Activated T-cell treated with anti-CD3 and anti-CD28 coated beads, Interleukin-2, amount 50 U/mL, for 4 hours (primary cell): ENCODE data around the gene LILRB1. TPM values are rescaled to one million over a fixed set of nuclear protein-coding genes. Genes with fewer than 3 reads are reported as not detected.
"Not testable (repeated sequence)": the region's sequence is repeated elsewhere in the genome, so short reads cannot be mapped to it uniquely, and the experiment has no call there.

Experiments used
- ATAC-seq, 2 donors: fragments of 200-7000 bp; cut with Tn5 transposase; one replicate each; pipeline ENCODE4 v1.10.0; 2021
- DNase-seq: peaks from one replicate; pipeline ENCODE4 v3.0.0-alpha.2; 2020
- H3K27me3 Mint-ChIP-seq: one replicate; pipeline ENCODE4 v1.8.0; 2021; ENCODE audit warnings: low read depth, mixed read lengths
- H3K36me3 Mint-ChIP-seq: one replicate; pipeline ENCODE4 v1.8.0; 2022; ENCODE audit warnings: mixed read lengths; ENCODE audit not compliant: insufficient read depth
- H3K4me1 Mint-ChIP-seq: one replicate; pipeline ENCODE4 v1.8.0; 2021; ENCODE audit warnings: low read depth, mixed read lengths
- H3K4me3 Mint-ChIP-seq: one replicate; pipeline ENCODE4 v1.8.0; 2021; ENCODE audit warnings: mild to moderate bottlenecking, moderate library complexity, mixed read lengths
- H3K9me3 Mint-ChIP-seq: one replicate; pipeline ENCODE4 v1.8.0; 2021; ENCODE audit warnings: mixed read lengths
- total RNA-seq, 3 donors: library from RNA; stranded (reverse); gene quantifications; one replicate each; pipeline ENCODE4 v1.2.1, GENCODE V29; 2021

Gene LILRB1
- total RNA-seq, 3 donors from 2014 or later = 0.37 to 1.1 (median 0.83) TPM

DNA sequence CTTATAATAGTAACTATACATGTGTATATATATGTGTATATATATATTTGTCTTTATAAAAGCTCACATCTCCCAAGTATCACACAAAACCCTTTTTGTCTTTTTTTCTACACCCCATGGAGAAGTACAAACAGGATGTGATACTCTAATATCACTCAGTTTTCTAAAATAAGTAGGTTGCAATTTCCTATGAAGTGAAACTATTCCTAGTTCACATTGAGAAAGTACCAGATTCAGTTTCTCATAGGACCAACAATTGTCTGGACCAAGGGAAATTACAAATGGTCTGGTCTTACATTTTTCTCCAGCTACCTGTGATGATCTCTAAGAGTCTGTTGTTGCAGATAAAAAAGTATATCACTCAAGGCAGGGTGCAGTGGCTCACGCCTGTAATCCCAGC lies 17.9 kb upstream of the LILRB1 start:
- Mint-ChIP-seq H3K36me3 (no peaks in the 10 kb centered on the region), H3K27me3 (peaks cover 7% of the 10 kb centered on the region), H3K4me1 (peaks cover 5% of the 10 kb centered on the region), H3K4me3 (no peak overlapping the region), H3K9me3 (peaks cover 8% of the 10 kb centered on the region)
- no peak for ATAC-seq
- DNase-seq = no peak

DNA sequence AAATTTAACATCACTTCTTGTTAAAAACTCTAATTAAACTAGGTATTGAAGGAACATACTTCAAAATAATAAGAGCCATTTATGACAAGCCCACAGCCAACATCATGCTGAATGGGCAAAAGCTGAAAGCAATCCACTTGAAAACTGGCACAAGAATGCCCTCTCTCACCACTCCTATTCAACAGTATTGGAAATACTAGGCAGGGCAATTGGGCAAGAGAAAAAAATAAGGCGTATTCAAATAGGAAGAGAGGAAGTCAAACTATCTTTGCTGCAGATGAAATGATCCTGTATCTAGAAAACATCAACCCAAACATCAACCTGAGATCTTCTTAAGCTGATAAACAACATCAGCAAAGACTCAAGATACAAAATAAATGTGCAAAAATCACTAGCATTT lies 15.6 kb upstream of the LILRB1 start:
- H3K36me3 Mint-ChIP-seq = no peaks in the 10 kb centered on the region
- peaks cover 3% of the 10 kb centered on the region for H3K27me3 Mint-ChIP-seq
- H3K9me3 Mint-ChIP-seq = peaks cover 8% of the 10 kb centered on the region
- DNase-seq (no peak), ATAC-seq (no peak)
- H3K4me1 Mint-ChIP-seq = peaks cover 5% of the 10 kb centered on the region
- H3K4me3 Mint-ChIP-seq = no peak overlapping the region

DNA sequence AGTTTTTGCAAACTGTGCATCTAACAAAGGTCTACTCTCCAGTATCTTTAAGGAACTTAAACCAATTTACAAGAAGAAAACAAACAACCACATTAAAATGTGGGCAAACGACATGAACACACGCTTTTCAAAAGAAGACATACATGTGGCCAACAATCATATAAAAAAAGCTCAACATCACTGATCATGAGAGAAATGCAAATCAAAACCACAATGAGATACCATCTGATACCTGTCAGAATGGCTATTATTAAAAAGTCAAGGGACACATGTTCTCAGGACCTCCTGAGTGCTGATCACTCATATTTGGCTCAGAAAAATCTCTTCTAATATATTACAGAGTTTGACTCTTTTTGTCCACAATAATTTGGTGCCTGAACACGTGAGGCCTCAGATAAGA lies 14.2 kb upstream of the LILRB1 start:
- Mint-ChIP-seq H3K4me1 (peaks cover 5% of the 10 kb centered on the region), H3K9me3 (peaks cover 8% of the 10 kb centered on the region), H3K36me3 (no peaks in the 10 kb centered on the region), H3K27me3 (no peaks in the 10 kb centered on the region), H3K4me3 (no peak overlapping the region)
- ATAC-seq (no peak), DNase-seq (no peak)

DNA sequence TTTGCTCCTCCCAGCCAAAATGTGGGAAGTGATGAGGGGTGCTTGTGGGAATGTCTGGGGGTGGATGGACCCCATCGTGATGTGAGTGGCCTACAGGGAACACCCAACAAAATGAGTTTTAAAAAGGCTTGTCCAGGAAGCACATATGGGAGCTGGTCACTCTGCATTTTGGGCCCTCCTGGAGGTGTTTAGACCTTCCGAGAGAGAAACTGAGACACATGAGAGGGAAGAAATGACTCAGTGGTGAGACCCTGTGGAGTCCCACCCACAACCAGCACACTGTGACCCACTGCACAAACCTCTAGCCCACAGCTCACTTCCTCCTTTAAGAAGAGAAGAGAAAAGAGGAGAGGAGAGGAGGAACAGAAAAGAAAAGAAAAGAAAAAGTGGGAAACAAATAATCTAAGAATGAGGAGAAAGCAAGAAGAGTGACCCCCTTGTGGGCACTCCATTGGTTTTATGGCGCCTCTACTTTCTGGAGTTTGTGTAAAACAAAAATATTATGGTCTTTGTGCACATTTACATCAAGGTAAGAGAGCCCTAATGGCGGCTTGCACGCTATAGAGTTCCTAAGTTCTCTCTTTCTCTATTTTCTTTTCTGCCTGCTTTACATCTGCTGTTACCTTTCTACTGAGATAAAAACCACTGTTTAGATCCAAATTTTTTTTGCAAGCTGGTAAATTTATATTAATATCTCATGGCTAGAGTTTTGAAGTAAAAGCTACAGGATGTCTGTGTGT lies 13.3 kb upstream of the LILRB1 start:
- peak overlapping the region; percentile 69 for H3K4me3 Mint-ChIP-seq

DNA sequence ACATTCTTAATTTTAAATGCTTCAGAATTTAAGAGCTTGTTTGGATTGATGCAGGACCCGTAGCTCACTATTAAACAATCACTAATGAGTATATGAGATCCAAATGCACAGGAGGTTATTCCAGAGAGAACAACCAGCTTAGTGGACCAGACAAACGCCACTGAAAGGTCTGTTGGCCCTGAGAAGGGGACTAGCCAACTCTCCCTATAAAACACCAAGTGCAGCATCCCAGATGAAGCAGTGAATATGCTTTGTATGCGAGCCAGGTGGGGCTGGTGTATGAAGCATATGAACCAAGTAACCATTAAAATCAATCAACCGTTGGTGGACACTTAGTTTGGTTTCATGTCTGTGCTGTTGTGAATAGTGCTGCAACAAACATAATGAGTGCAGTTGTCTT lies 9.8 kb upstream of the LILRB1 start:
- no peak overlapping the region for H3K4me3 Mint-ChIP-seq
- DNase-seq (no peak), ATAC-seq (no peak)
- H3K9me3 Mint-ChIP-seq = no peaks in the 10 kb centered on the region
- H3K4me1 Mint-ChIP-seq = peaks cover 11% of the 10 kb centered on the region
- no peaks in the 10 kb centered on the region for H3K27me3 Mint-ChIP-seq
- H3K36me3 Mint-ChIP-seq = no peaks in the 10 kb centered on the region

More for the DNA sequence above, 13.3 kb upstream of the LILRB1 start:
- DNase-seq (no peak), ATAC-seq (no peak)
- Mint-ChIP-seq H3K36me3 (no peaks in the 10 kb centered on the region), H3K27me3 (no peaks in the 10 kb centered on the region), H3K4me1 (peaks cover 5% of the 10 kb centered on the region), H3K9me3 (peaks cover 8% of the 10 kb centered on the region)

DNA sequence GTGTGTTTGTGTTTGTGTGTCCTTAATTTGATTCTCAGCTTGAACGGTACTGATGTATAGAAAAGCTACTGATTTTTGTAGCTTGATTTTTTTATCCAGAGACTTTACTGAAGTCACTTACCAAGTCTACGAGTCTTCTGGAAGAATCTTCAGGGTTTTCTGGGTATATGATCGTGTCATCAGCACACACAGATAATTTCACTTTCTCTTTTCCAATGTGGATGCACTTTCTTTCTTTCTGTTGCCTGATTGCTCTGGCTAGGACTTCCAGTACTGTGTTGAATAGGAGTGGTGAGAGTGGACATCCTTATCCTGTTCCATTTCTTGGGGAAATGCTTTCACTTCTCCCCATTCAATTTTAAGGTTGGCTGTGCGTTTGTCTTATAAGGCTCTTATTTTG lies 7.9 kb upstream of the LILRB1 start:
- Mint-ChIP-seq H3K4me3 (peak overlapping the region; percentile 17), H3K27me3 (peaks cover 15% of the 10 kb centered on the region), H3K4me1 (peaks cover 9% of the 10 kb centered on the region), H3K9me3 (no peaks in the 10 kb centered on the region), H3K36me3 (no peaks in the 10 kb centered on the region)
- ATAC-seq (no peak), DNase-seq (no peak)

DNA sequence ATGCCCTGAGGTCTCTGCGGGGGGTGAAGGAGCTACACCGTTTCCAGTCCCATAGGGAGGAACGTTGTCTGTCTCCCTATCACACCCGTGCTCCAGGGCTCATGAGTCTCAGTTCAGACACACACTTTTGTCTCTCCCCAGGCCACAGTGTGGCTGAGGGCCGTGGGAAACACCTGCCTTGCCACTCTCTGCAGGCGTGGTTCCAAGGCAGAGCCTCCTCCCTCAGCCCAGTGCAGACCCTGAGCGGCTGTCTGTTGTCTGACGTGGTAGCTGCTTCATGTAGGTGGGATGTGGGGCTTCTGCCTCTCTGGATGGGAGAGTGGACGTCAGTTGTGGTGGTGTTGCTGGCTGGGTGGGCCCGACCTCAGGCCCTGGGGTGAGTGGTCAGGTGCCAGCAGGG lies 6.0 kb upstream of the LILRB1 start:
- not testable (repeated sequence) for H3K4me3 Mint-ChIP-seq, DNase-seq, ATAC-seq, H3K4me1 Mint-ChIP-seq, H3K9me3 Mint-ChIP-seq, H3K36me3 Mint-ChIP-seq
- H3K27me3 Mint-ChIP-seq = peaks cover 27% of the 10 kb centered on the region

DNA sequence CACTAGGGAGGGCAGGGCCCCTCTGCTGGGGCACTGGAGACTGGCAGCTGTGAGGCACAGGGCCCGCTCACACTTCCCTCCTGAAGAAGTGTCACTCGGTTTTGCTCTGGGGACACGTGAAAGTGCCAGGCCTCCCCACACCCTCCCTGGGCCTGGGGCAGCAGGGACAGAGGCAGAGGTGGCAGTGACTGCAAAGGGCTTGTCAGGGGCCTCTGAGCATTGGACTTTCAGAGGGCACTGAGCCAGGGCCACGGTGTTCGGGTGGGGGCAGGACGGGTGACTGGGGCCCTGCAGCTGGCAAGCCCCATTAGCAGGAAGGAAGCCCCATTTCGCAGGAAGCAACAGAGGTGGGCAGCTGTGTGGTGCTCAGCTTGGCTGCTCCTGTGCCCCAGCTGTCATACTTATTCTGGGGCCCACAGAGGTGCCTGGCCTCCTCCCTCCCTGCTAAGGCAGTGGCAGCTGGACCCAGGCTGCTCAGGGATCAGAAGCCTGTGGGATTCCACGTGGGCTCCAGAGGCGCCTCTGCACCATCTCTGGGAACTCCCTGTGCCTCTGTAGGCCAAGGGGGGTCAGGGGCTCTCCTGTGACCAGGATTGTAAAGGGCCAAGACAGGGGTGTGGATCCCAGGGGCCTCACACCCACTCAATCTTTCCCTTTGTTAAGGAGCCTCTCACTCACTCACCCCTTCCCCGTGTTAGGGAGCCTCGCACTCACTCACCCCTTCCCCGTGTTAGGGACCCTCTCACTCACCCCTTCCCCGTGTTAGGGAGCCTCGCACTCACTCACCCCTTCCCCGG lies 5.2 kb upstream of the LILRB1 start:
- not testable (repeated sequence) for H3K9me3 Mint-ChIP-seq, H3K36me3 Mint-ChIP-seq, H3K4me3 Mint-ChIP-seq, ATAC-seq, DNase-seq
- peaks cover 33% of the 10 kb centered on the region for H3K27me3 Mint-ChIP-seq
- H3K4me1 Mint-ChIP-seq = peaks cover 10% of the 10 kb centered on the region

DNA sequence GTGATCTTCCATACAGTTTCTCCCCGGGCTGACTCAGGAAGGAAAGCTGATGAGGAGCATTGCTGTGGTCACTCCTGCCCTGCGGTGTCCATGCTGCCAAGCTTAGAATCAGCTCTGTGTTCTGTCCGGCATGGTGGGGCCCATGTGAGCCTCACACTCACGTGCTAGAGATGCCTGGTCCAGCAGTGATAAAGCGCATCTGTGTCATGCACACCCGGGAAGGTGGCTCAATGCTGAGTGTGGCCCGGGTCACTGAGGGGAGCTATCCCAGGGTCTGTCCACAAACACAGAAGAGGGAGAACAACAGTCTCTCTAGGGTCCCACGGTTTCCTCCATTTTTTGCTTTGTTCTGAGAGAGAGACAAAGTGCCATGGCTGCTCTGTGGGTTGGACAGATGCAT lies 3.5 kb upstream of the LILRB1 start:
- no peak overlapping the region for H3K4me3 Mint-ChIP-seq
- peaks cover 46% of the 10 kb centered on the region for H3K27me3 Mint-ChIP-seq
- ATAC-seq (no peak), DNase-seq (no peak)
- no peaks in the 10 kb centered on the region for H3K9me3 Mint-ChIP-seq
- peaks cover 13% of the 10 kb centered on the region for H3K4me1 Mint-ChIP-seq
- no peaks in the 10 kb centered on the region for H3K36me3 Mint-ChIP-seq

DNA sequence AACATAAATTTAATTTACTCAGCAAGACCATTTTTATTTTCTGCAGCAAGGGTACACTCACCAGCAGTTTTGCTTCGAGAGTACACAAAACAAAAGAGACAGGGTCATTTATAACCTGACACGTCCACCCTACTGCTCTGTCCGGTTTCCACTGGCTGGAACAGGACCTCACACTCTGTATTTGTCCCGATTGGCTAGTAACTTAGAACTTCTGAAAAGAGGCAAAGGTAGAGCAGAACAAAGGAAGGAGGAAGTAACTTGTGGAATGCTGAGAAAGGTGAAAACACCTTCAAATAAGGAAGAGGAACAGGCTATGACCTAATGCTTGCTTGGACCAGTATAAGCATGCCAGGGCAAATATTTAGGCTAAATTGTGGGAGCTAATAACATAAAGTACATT lies 2.4 kb upstream of the LILRB1 start:
- Mint-ChIP-seq H3K4me1 (peaks cover 13% of the 10 kb centered on the region), H3K27me3 (peaks cover 54% of the 10 kb centered on the region)
- DNase-seq, H3K4me3 Mint-ChIP-seq, H3K9me3 Mint-ChIP-seq, ATAC-seq, H3K36me3 Mint-ChIP-seq: not testable (repeated sequence)

DNA sequence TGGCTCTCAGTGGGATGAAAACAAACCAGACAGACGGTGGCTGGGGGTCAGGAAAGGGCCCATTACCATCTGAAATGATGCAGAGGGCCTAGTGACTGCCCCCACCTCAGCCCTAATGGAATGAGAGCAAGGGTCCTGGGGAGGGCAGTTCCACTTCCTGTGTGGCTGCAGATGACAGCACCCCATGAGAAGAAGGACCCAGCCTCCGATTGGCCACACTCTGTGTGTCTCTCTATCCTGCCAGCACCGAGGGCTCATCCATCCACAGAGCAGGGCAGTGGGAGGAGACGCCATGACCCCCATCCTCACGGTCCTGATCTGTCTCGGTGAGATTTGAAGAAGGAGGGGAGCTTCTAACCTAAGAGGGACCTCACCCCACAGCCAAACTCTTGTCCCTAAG lies 498 bp downstream of the LILRB1 start:
- no peak overlapping the region for H3K4me3 Mint-ChIP-seq
- H3K27me3 Mint-ChIP-seq = peaks cover 51% of the 10 kb centered on the region
- no peaks in the 10 kb centered on the region for H3K36me3 Mint-ChIP-seq
- no peak for ATAC-seq
- DNase-seq = no peak
- peaks cover 7% of the 10 kb centered on the region for H3K4me1 Mint-ChIP-seq
- H3K9me3 Mint-ChIP-seq = no peaks in the 10 kb centered on the region

DNA sequence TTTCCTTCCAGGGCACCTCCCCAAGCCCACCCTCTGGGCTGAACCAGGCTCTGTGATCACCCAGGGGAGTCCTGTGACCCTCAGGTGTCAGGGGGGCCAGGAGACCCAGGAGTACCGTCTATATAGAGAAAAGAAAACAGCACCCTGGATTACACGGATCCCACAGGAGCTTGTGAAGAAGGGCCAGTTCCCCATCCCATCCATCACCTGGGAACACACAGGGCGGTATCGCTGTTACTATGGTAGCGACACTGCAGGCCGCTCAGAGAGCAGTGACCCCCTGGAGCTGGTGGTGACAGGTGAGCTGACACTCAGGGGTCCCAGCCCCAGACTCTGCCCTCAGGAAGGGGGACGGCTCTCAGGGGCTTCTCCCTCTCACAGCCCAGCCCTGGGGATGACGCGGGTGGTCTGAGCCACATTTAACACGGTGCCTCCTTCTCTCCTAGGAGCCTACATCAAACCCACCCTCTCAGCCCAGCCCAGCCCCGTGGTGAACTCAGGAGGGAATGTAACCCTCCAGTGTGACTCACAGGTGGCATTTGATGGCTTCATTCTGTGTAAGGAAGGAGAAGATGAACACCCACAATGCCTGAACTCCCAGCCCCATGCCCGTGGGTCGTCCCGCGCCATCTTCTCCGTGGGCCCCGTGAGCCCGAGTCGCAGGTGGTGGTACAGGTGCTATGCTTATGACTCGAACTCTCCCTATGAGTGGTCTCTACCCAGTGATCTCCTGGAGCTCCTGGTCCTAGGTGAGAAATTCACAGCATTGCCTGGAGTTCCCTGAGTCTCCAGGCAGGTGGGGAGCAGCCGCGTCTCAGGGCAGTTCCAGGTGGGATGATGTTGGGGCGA lies 1.4 kb downstream of the LILRB1 start:
- DNase-seq, H3K9me3 Mint-ChIP-seq, H3K4me1 Mint-ChIP-seq, H3K36me3 Mint-ChIP-seq, H3K4me3 Mint-ChIP-seq, ATAC-seq: not testable (repeated sequence)
- peaks cover 46% of the 10 kb centered on the region for H3K27me3 Mint-ChIP-seq

DNA sequence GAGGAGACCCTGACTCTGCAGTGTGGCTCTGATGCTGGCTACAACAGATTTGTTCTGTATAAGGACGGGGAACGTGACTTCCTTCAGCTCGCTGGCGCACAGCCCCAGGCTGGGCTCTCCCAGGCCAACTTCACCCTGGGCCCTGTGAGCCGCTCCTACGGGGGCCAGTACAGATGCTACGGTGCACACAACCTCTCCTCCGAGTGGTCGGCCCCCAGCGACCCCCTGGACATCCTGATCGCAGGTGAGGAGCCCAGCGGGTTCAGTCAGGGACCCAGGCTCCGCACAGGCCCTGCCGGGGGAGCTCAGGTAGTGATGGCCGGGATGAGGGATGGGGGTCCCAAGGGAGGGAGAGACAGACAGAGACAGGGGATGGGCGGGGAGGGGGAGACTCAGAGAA lies 2.2 kb downstream of the LILRB1 start:
- not testable (repeated sequence) for H3K4me3 Mint-ChIP-seq, H3K9me3 Mint-ChIP-seq, DNase-seq, ATAC-seq, H3K36me3 Mint-ChIP-seq, H3K4me1 Mint-ChIP-seq
- H3K27me3 Mint-ChIP-seq = peaks cover 44% of the 10 kb centered on the region

DNA sequence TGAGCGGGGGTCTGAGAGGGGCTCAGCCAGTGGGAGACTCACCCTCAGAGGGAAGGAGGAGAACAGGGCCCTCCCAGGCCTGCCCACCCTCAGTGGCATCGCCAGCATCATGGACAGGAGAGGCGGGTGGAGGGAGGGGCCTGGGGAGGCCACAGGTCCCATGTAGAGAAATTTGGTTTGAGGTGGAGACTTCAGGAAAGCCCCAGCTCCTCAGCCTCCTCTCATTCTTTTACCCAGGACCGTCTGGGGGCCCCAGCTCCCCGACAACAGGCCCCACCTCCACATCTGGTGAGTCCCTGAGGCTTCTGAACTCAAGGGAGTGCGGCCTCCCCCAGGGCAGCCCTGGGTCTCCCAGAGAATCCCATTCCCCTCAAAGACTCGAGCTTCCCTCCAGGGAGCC lies 3.1 kb downstream of the LILRB1 start:
- Mint-ChIP-seq H3K36me3 (no peaks in the 10 kb centered on the region), H3K4me1 (peaks cover 4% of the 10 kb centered on the region), H3K4me3 (no peak overlapping the region), H3K9me3 (no peaks in the 10 kb centered on the region), H3K27me3 (peaks cover 36% of the 10 kb centered on the region)
- ATAC-seq = no peak
- no peak for DNase-seq
